Activated CD8-positive, alpha-beta T cell treated with anti-CD3 and anti-CD28 coated beads for 36 hours (primary cell): ENCODE measurements around the gene LEMD1. TPM values are rescaled to one million over a fixed set of nuclear protein-coding genes. Genes with fewer than 3 reads are reported as not detected.
A peak's percentile ranks its signal among the peaks of the same experiment; 100 is the strongest.

ENCODE experiments used
- ATAC-seq: fragments of 200-7000 bp; cut with Tn5 transposase; one replicate; pipeline ENCODE4 v1.10.0; 2021; ENCODE audit warnings: mild to moderate bottlenecking, moderate library complexity
- CTCF ChIA-PET: fragments of 350-600 bp; sonication (Branson Sonifier 250); formaldehyde crosslinking; loops from one replicate; lab custom pipeline; 2021; ENCODE audit warnings: antibody characterized with exemption; lab: Charles Lee
- POLR2A ChIA-PET: fragments of 350-600 bp; sonication (Branson Sonifier 250); formaldehyde crosslinking; loops from one replicate; lab custom pipeline; 2021; ENCODE audit warnings: antibody characterized with exemption; lab: Charles Lee
- DNase-seq: peaks from one replicate; pipeline ENCODE4 v3.0.0-alpha.2; 2020
- H3K27ac Mint-ChIP-seq: one replicate; pipeline ENCODE4 v1.8.0; 2021; ENCODE audit warnings: mild to moderate bottlenecking, mixed read lengths
- H3K27me3 Mint-ChIP-seq: one replicate; pipeline ENCODE4 v1.8.0; 2021; ENCODE audit warnings: mixed read lengths
- H3K36me3 Mint-ChIP-seq: one replicate; pipeline ENCODE4 v1.8.0; 2021; ENCODE audit warnings: low read depth, mixed read lengths
- H3K4me1 Mint-ChIP-seq: one replicate; pipeline ENCODE4 v1.8.0; 2021; ENCODE audit warnings: low read depth, mixed read lengths
- H3K4me3 Mint-ChIP-seq: one replicate; pipeline ENCODE4 v1.8.0; 2021; ENCODE audit warnings: mild to moderate bottlenecking, moderate library complexity, mixed read lengths
- H3K9me3 Mint-ChIP-seq: one replicate; pipeline ENCODE4 v1.8.0; 2021; ENCODE audit warnings: mixed read lengths
- CTCF ChIP-seq: fragments of 200-600 bp; IDR thresholded peaks from one replicate; pipeline ENCODE4 v1.8.0; 2022; ENCODE audit warnings: antibody characterized with exemption, mild to moderate bottlenecking
- intact Hi-C: fragments of 100-400 bp; cut with micrococcal nuclease; formaldehyde crosslinking; loops from one replicate; pipeline ENCODE4 v1.10.0; 2022
- total RNA-seq, 2 experiments: library from RNA; stranded (reverse); gene quantifications; one replicate each; pipeline ENCODE4 v1.2.3, GENCODE V29; 2021

Gene LEMD1
- total RNA-seq, 2 experiments from 2014 or later, result 0.58 to 0.81 TPM

- no peaks in the 10 kb centered on the region for H3K36me3 Mint-ChIP-seq
- H3K27me3 Mint-ChIP-seq, result peaks cover 19% of the 10 kb centered on the region
Measured at GRCh38 chr1:205448540-205449253, 26.8 kb upstream of the LEMD1 start.

GRCh38 chr1:205447457-205448341, 25.8 kb upstream of the LEMD1 start:
- H3K4me1 Mint-ChIP-seq, result peaks cover 5% of the 10 kb centered on the region
- ChIA-PET CTCF (interaction anchor here (1.4 to 2.5 kb wide), 4 partner anchors 9 to 264 kb away, joined by 4 to 16 read pairs (median 5); no protein-coding TSS in a partner anchor), POLR2A (interaction anchor here (1.0 kb wide), 1 partner anchor 12 kb away, joined by 3 read pairs; no protein-coding TSS in a partner anchor)
- DNase-seq (no peak), ATAC-seq (no peak)
- H3K27me3 Mint-ChIP-seq, result peaks cover 11% of the 10 kb centered on the region
- no peak overlapping the region for H3K27ac Mint-ChIP-seq
- no peak for TF ChIP-seq CTCF
- intact Hi-C loops, result no loop called here
- H3K9me3 Mint-ChIP-seq, result no peaks in the 10 kb centered on the region
- H3K4me3 Mint-ChIP-seq, result no peak overlapping the region
- H3K36me3 Mint-ChIP-seq, result no peaks in the 10 kb centered on the region

More at GRCh38 chr1:205448540-205449253, 26.8 kb upstream of the LEMD1 start:
- CTCF ChIA-PET, result interaction anchor here (1.1 to 1.7 kb wide), 6 partner anchors 8 to 263 kb away, joined by 3 to 6 read pairs (median 4); no protein-coding TSS in a partner anchor
- H3K4me1 Mint-ChIP-seq, result peaks cover 5% of the 10 kb centered on the region
- H3K27ac Mint-ChIP-seq, result peak overlapping the region; percentile 63
- no peak for ATAC-seq
- H3K9me3 Mint-ChIP-seq, result no peaks in the 10 kb centered on the region
- POLR2A ChIA-PET, result no interaction called here
- intact Hi-C loops, result no loop called here
- DNase-seq, result no peak
- H3K4me3 Mint-ChIP-seq, result no peak overlapping the region
- no peak for TF ChIP-seq CTCF

GRCh38 chr1:205446828-205447227, 25.0 kb upstream of the LEMD1 start:
- peaks cover 8% of the 10 kb centered on the region for H3K27me3 Mint-ChIP-seq
- POLR2A ChIA-PET, result interaction anchor here (1.0 kb wide), 1 partner anchor 11 kb away, joined by 3 read pairs; no protein-coding TSS in a partner anchor
- no peak overlapping the region for H3K27ac Mint-ChIP-seq
- peaks cover 7% of the 10 kb centered on the region for H3K4me1 Mint-ChIP-seq
- no peak for TF ChIP-seq CTCF
- CTCF ChIA-PET, result interaction anchor here (1.3 to 2.5 kb wide), 3 partner anchors 16 to 265 kb away, joined by 3 to 16 read pairs (median 4); no protein-coding TSS in a partner anchor
- DNase-seq, result no peak
- ATAC-seq, result no peak
- H3K9me3 Mint-ChIP-seq, result no peaks in the 10 kb centered on the region
- intact Hi-C loops, result no loop called here
- no peaks in the 10 kb centered on the region for H3K36me3 Mint-ChIP-seq
- no peak overlapping the region for H3K4me3 Mint-ChIP-seq

- POLR2A ChIA-PET, result no interaction called here
- Mint-ChIP-seq H3K4me3 (no peak overlapping the region), H3K4me1 (peaks cover 18% of the 10 kb centered on the region), H3K9me3 (no peaks in the 10 kb centered on the region), H3K27ac (no peak overlapping the region), H3K36me3 (no peaks in the 10 kb centered on the region), H3K27me3 (peaks cover 3% of the 10 kb centered on the region)
- CTCF ChIA-PET, result interaction anchor here (0.8 to 2.5 kb wide), 2 partner anchors 39 to 48 kb away, joined by 4 to 16 read pairs; no protein-coding TSS in a partner anchor
- no peak for TF ChIP-seq CTCF
- ATAC-seq (no peak), DNase-seq (no peak)
- intact Hi-C loops, result no loop called here
Measured at GRCh38 chr1:205445646-205445935, 23.7 kb upstream of the LEMD1 start.
